Measurements from ENCODE around the gene HRH1.
"Not testable (repeated sequence)": the region's sequence is repeated elsewhere in the genome, so short reads cannot be mapped to it uniquely, and the experiment has no call there.

The HRH1 gene

GRCh38 chr3:11143476-11143875 lies 10.8 kb upstream of the HRH1 start:
- no peak for DNase-seq (ENCODE audit: low read depth)

- no peak for DNase-seq (ENCODE audit: low read depth)
These were observed 9.3 kb upstream of the HRH1 start for GRCh38 chr3:11144996-11145395.

- peak; percentile 44 for DNase-seq (ENCODE audit: low read depth)
These were observed 8.4 kb upstream of the HRH1 start for GRCh38 chr3:11145888-11146287.

- no peak for DNase-seq (ENCODE audit: low read depth)
These were observed 7.3 kb upstream of the HRH1 start for GRCh38 chr3:11146773-11147660.

GRCh38 chr3:11150256-11150655 lies 4.0 kb upstream of the HRH1 start:
- no peak for DNase-seq (ENCODE audit: low read depth)

- no peak for DNase-seq (ENCODE audit: low read depth)
These were observed 2.0 kb upstream of the HRH1 start for GRCh38 chr3:11152301-11152700.

GRCh38 chr3:11154953-11155325 lies 646 bp downstream of the HRH1 start:
- DNase-seq (ENCODE audit: low read depth) = no peak

- DNase-seq (ENCODE audit: low read depth) = peak; percentile 48
These were observed 1.2 kb downstream of the HRH1 start for GRCh38 chr3:11155341-11156025.

- no peak for DNase-seq (ENCODE audit: low read depth)
These were observed 1.7 kb downstream of the HRH1 start for GRCh38 chr3:11156026-11156410.

GRCh38 chr3:11157421-11157820 lies 3.1 kb downstream of the HRH1 start:
- DNase-seq (ENCODE audit: low read depth) = no peak

GRCh38 chr3:11159421-11159904 lies 5.2 kb downstream of the HRH1 start:
- DNase-seq (ENCODE audit: low read depth) = peak; percentile 60

GRCh38 chr3:11161666-11162065 lies 7.4 kb downstream of the HRH1 start:
- DNase-seq (ENCODE audit: low read depth) = no peak

GRCh38 chr3:11162401-11163345 lies 8.4 kb downstream of the HRH1 start:
- DNase-seq (ENCODE audit: low read depth) = no peak

GRCh38 chr3:11164607-11165006 lies 10.3 kb downstream of the HRH1 start:
- no peak for DNase-seq (ENCODE audit: low read depth)

- no peak for DNase-seq (ENCODE audit: low read depth)
These were observed 11.2 kb downstream of the HRH1 start for GRCh38 chr3:11165476-11165875.

- DNase-seq (ENCODE audit: low read depth) = not testable (repeated sequence)
These were observed 12.6 kb downstream of the HRH1 start for GRCh38 chr3:11166807-11167400.

GRCh38 chr3:11167590-11167989 lies 13.3 kb downstream of the HRH1 start:
- DNase-seq (ENCODE audit: low read depth) = no peak

- no peak for DNase-seq (ENCODE audit: low read depth)
These were observed 14.1 kb downstream of the HRH1 start for GRCh38 chr3:11168406-11168805.

GRCh38 chr3:11168881-11169805 lies 14.8 kb downstream of the HRH1 start:
- no peak for DNase-seq (ENCODE audit: low read depth)

GRCh38 chr3:11170052-11170770 lies 15.9 kb downstream of the HRH1 start:
- no peak for DNase-seq (ENCODE audit: low read depth)

Data from non-pigmented ciliary epithelial cell (primary cell).